HG02970 (cell line): ENCODE measurements around the gene HMGXB3.
A peak's percentile ranks its signal among the peaks of the same experiment; 100 is the strongest.
"Not testable (repeated sequence)": the region's sequence is repeated elsewhere in the genome, so short reads cannot be mapped to it uniquely, and the experiment has no call there.

ENCODE experiments used
- ATAC-seq: cut with Tn5 transposase; IDR thresholded peaks from one replicate; pipeline ENCODE4 v1.9.1; 2021; ENCODE audit warnings: mild to moderate bottlenecking, moderate library complexity, moderate number of reproducible peaks; ENCODE audit not compliant: unreplicated experiment, low FRiP score

HMGXB3 gene

DNA sequence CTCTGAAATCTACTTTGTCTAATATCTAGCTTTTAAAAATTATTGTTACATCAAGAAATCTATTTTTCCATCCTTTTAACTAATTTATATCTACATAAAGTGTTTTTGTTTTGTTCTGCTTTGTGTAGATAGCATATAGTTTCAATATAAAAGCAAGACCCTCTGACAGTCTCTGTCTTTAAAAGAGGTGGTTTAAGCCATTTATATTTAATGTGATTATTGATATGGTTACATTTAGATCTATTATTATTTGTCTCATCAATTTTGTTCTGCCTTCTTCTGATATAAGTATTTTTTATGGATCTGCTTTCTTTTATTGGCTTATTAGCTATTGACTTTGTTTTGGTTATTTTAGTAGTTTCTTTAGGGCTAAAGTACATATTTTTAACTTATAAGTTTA, 16.0 kb downstream of the HMGXB3 start:
- no peak for ATAC-seq

DNA sequence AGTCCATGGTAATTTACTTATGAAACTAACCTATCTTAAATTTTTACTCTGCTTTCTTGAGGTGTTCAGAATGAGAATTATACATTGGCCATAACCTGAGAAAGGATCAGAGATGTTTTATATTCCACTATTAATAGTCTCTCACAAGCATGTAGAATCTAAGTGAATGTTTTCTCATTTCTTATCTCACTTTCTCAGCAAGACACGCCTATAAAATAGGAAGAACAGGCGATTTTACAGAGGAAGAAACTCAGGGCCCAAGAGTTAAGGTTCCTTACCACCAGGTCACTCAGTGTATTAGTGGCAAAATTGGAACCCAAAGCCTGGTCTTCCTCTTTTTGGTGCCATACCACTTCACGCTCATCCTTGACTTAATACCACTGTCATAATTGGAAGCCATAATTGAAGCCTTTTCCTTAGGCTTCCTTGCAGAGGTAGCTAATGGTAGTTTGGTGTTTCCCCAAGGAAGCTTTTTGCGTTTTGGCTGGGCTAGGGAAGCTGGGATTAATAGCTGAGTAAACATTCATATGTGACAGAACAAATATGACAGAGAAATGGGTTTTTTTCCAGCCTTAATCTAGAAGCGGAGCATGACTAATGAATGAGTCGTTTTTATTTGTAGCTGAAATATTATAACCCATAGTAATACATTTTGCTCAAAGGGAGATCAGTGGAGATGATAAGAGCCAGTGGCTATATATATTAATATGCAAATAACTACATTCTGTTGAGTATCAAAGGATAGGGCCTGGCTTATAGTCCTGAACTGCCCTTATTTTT, 16.9 kb downstream of the HMGXB3 start:
- no peak for ATAC-seq

GRCh38 chr5:150020249-150020648, 19.7 kb downstream of the HMGXB3 start:
- no peak for ATAC-seq

DNA sequence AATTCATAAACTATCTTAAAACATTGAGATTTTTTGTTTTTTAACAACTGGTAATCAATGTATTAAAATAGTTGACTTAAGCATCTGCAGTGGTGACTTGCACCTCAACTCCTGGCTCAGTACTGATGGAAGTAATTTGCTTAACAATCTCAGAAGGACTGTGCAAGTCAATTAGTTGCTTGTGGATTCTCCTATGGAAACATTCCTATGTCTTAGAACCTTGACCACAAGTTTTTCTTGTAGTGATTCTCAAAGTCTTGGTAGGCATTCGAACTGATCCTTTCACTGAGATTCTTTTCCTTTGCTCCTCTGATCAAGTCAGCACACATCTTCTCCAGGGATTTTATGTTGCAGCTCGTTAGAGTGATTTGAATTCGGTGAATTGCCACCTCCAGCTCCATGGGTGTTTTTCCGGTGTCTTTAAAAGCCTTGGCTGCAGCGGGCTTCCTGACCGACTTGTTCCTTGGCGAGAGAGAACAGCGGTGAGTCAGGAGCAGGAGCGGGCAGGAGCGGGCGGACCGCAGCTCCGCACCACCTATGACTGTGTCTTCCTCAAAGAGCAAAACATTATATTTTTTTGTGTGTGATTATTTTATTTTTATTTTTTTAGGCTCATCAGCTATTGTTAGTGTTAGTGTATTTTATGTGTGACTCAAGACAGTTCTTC, 21.1 kb downstream of the HMGXB3 start:
- ATAC-seq: no peak

DNA sequence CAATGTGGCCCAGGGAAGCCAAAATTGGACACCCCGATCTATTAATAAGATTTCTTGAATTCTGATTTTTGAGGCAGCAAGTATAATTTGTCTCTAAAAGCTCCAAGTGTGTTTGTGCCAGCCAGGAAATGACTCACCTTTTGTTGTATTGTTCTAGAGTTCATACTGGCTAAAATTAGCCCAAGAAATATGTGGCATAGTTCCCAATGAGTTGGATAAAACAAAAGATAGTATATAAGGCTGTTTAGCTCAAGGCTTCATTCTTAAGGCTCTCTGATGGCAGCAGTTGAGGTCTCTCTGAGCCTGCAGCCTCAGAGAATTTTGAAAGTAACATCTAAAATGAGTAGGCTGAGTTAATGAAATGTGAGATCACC, 21.6 kb downstream of the HMGXB3 start:
- ATAC-seq: no peak

DNA sequence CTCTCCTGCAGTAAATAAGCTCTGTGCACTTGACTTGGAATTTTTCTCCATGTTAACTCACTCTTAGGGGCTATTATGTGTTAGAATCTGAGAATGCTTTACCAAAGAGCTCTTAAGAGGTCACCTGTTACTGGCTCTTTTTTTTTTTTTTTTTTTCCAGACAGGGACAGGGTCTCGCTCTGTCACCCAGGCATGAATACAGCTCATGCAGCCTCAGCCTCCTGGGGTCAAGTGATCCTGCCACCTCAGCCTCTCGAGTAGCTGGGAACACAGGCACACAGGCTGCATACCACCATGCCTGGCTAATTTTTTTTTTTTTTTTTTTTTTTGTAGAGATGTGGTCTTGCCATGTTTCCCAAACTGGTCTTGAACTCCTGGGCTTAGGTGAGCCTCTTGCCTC, 22.1 kb downstream of the HMGXB3 start:
- no peak for ATAC-seq

DNA sequence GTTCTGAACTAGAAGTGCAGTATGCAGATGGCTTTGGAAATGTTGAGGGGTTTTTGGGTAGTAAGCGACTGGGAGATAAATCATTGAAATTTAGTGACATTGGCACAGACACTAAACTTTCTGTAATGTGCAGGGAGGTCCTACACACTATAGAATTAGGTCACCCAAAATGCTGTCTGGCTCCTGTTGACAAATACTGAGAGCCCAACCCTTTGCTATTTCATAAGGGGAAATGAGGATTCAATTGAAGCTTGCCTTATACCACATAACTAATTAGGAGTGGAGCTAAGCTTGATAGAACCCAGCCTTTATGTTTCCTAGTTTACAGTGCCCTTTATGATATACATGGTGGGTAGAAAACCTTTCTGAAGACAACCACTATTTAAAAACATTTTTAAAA, 22.6 kb downstream of the HMGXB3 start:
- no peak for ATAC-seq

DNA sequence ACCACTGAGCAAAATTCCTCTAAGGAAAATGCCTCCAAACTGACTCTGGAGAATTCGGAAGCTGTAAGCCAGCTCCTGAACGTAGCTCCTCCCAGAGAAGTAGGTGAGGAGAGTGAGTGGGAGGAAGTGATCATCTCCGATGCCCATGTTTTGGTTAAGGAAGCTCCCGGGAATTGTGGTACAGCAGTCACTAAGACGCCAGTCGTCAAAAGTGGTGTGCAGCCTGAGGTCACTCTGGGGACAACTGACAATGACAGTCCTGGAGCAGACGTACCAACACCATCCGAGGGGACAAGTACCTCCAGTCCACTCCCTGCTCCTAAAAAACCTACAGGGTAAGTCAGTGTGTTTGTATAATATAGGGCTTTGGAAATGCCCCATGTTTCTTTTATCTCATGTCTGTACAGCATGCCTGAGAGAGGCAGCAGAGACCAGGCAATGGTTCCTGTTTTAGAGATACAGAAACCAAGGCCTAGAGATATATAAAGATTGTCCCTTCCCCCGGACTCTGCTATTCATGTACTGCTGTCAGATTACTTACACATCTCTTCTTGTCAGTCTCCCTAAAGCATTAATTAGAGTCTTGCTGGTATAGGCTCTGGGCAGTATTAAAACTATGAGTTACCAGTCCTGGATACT, 23.9 kb downstream of the HMGXB3 start:
- ATAC-seq: no peak

GRCh38 chr5:150026682-150027172, 26.2 kb downstream of the HMGXB3 start:
- ATAC-seq: no peak

DNA sequence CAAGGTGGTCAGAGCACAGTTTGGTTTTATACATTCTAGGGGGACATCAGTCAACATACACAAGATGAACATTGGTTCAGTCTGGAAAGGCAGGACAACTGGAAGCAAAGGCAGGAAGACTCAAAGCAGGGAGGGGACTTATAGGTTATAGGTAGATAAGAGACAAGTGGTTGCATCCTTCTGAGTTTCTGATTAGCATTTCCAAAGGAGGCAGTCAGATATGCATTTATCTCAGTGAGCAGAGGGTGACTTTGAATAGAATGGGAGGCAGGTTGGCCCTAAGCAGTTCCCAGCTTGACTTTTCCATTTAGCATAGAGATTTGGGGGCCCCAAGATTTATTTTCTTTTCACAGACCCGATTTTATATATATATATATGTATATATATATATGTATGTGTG, 27.5 kb downstream of the HMGXB3 start:
- not testable (repeated sequence) for ATAC-seq

- ATAC-seq: no peak
Observed at GRCh38 chr5:150033334-150033733, 32.8 kb downstream of the HMGXB3 start.

GRCh38 chr5:150034662-150035061, 34.1 kb downstream of the HMGXB3 start:
- ATAC-seq: no peak

DNA sequence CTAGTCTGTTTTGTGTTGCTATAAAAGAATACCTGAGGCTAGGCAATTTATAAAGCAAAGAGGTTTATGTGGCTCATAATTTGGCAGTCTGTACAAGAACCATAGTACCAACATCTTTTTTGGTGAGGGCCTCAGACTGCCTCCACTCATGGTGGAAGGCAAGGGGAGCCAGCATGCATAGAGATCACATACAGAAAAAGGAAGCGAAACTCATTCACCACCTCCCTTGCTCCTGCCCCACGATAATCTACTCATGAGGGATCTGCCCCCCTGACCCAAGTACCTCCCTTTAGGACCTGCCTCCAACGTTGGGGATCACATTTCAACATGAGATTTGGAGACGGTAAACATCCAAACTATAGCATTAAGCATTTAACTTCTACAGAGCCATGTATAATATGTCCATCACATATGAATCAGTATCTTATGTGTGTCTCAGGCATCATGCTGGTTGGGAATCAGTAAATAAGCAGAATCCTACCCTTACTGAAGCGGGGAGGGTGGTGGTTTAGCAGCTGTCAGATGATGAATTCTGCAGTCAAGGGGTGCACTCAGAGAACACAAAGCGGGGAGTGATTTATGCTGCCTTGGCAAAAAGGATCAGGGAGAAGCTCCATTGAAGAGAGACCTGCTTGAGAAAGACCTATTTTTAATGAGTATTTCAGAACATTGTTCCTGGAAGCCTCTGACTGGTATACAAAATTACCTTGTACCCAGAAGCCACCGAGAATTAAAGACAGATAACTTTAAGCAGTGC, 34.8 kb downstream of the HMGXB3 start:
- ATAC-seq: peak; percentile 51

DNA sequence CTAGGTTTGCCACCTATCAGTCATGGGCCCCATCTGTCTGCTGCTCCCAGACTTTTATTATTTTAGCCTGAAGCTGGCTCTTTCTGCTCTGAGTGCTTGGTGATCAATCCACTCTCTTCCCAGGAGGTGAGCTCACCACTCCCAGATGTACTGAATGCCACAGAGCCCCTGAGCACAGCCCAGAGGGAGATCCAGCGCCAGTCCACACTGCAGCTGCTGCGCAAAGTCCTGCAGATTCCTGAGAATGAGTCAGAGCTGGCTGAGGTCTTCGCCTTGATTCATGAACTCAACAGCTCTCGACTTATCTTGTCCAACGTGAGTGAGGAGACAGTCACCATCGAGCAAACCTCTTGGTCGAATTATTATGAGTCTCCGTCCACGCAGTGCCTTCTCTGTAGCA, 36.0 kb downstream of the HMGXB3 start:
- no peak for ATAC-seq

- ATAC-seq: no peak
Observed at GRCh38 chr5:150038547-150038946, 38.0 kb downstream of the HMGXB3 start.

GRCh38 chr5:150042459-150042858, 41.9 kb downstream of the HMGXB3 start:
- no peak for ATAC-seq

DNA sequence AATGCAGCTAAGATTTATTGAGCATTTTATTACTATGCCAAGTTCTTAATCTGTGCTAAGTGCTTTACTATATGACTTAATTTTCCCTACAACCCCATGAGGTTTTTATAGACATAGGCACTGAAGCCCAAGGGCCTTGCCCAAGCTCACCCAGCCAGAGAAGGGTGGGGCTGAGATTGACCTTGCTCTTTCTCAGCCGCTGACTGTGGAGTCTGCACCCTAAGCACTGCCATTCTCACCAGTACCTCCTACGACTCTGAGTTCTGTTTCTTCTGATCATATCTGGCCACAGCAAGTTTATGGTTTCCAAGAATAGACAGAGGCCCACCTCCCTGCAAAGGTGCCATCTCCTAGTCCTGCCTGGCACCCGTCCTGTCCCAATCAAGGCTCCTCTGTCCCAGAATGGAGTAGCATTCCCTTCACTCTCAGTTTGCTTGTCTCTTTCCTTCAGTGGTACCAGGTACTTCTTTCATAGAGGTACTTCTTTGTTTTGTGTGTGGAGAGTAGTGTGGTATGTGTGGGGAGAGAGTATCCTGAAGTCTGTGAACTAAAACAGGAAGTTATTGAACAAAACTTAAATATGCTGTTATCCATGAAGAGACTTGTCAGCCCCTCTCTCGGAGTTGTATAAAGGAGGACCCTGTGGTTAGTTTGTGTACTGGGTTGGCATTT, 43.3 kb downstream of the HMGXB3 start:
- no peak for ATAC-seq

DNA sequence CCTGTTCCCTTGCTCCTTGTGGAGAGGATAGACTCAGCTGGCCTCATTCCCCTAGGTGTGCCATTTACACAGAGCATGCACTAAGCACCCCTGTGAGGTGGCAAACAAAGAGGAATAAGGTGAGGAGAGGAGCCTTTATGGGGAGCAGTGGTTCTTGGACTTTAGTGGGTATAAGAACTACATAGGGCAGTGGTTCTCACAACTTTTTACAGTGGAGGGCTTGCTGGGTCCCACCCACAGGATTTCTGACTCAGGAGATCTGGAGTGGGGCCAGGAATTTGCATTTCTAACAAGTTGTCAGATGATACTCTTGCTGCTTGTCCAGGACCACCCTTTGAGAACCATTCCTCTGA, 43.8 kb downstream of the HMGXB3 start:
- no peak for ATAC-seq

DNA sequence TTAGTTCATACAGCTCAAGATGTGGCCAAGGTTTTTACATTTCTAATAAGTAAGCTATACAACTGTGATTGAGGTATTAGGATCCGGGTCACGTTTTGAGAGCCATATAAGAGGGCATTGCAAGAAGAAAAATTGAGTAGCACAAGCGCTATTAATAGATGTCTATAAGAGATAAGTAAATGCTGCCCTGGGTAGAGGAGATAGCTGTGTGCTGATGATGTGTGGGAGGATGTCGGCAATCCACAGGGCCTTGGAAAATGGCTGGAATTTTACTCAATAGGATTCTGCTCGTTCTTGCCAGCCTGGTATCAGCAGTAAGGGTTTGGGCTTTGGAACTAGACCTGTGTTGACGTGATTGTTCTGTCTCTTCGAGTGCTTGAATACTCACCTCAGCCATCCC, 44.2 kb downstream of the HMGXB3 start:
- no peak for ATAC-seq

DNA sequence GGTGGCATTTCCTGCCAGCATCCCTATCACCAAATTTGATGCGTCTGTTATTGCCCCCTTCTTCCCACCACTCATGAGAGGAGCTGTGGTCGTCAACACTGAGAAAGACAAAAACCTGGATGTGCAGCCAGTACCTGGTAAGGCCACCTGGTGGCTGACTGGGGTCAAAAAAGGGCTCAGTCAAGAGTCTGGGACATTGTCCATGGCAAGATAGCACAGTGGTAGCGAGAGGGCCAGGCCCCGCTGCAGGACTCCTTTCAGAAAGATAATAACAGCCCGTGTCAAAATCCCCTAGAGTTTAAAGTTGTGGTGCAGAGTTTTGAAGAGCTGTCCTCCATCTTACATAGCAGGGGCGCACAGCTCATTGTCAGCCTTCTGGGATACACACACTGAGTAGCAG, 45.0 kb downstream of the HMGXB3 start:
- no peak for ATAC-seq
